ENCODE results near the gene USP8.
"Not testable (repeated sequence)": the region's sequence is repeated elsewhere in the genome, so short reads cannot be mapped to it uniquely, and the experiment has no call there.

The USP8 gene

DNA sequence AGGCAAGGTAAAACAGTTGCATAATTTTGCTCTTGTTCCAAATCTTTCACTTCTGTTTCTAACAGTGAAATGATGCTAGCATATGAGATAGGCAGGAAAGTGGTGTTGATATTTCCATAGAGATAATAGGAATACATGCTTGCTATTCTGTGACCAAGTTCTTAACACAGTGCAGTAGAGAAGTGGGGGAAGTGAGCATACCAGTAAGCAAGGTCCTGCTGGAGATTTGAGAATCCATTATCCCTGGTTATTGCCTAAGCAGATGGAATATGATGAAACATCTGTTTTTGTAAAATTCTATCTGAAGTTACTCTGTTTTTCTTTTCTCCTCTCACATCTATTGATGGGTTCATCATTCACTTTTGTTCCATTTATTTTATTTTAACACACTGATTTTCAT, 28.7 kb downstream of the USP8 start:
- no peak for DNase-seq

DNA sequence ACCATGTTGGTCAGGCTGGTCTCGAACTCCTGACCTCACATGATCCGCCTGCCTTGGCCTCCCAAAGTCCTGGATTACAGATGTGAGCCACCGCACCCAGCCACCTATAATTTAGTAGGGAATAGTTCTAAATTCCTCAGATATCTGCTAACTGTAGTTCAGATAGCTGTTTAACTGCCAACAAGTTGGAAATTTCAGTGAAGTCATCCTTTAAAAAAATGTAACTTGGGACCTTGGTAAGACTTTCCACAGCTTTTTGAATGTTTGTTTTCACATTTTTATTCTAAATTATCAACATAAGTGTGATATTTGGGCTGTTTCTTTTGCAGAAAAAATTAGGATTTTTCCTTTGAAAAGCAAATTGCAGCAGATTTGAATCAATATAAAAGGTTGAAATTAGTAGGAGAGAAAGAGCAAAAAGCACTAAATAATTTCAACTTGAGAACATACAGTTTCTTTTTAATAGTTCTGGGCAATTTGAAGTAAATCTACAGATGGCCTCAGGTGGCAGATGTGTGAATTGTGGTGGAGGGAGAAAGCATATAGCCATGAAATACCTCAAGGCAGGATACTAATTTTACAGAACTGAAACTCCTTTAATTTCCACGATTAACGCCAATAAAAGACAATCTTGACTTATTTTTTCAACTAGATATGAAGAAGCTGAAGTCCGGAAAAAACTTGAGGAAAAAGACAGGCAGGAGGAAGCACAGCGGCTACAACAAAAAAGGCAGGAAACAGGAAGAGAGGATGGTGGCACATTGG, 34.3 kb downstream of the USP8 start:
- no peak for DNase-seq

DNA sequence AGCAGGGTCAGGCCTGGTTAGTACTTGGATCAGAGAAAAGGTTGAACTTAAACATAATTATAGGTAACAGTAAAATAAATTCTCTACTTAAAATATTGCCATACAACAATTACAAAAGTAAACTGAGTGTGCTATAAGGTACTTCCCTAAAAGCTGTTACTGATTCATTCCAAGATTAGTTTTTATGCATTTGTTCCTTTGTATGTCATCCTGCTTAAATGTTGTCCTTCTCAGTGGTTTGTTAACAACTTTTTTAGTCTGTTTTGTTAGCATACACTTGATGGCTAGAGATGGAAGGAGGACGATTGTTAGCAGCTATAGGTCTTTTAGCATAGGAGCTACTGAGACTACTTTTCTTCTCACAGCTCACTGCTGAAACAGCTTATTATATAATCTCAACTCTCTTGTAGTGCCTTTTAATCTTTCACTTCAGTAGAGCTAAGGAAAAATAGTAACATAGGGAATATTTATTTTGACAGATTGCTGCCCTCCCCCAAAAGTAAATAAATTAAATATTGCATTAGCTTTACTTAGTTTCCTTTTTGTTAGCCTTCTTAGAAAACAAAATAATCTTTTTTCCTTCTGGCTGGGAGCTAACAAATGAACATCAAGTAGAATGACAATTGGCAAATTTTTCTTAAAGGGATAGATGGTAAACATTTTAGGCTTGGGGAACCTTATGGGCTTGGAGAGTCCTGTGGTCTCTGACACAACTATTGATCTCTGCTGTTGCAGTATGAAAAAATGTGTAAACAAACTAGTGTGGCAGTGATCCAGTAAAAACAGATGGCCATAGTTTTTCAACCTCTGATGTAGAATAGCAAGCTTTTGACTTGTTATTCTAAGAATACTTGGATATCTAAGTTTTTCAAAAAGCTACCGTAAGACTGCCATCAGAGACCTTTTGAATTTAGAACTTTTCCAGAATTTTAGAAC, 39.5 kb downstream of the USP8 start:
- DNase-seq, result no peak

DNA sequence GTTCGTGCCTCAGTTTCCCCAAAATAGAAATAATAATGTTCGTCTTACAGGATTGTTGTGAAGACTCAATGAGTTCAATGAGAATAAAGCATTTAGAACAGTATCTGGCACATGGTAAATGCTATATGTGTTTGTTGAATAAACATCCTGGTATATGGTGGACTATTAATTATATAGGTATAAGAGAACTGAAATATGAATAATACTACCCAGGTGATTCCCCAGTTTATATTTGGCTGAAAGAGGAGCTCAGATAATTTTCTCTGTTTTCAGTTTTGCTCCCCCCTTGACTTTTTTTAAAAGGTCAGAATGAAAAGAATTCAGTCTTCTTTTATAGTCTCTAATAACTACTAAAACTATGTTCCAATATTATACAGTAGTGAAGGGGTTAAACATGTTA, 46.9 kb downstream of the USP8 start:
- no peak for DNase-seq

DNA sequence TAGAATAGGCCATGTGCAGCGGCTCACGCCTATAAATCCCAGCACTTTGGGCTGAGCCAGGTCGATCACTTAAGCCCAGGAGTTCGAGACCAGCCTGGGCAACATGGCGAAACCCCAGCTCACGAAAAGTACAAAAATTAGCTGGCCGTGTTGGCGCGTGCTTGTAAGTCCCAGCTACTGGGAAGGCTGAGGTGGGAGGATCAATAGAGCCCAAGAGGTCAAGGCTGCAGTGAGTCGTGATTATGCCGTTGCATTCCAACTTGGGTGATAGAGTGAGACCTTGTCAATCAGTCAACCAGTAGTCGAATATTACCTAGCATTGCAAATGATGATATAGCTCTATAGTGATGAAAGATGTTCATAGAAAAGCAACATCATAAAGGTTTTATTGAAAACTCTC, 51.9 kb downstream of the USP8 start:
- DNase-seq, result no peak

DNA sequence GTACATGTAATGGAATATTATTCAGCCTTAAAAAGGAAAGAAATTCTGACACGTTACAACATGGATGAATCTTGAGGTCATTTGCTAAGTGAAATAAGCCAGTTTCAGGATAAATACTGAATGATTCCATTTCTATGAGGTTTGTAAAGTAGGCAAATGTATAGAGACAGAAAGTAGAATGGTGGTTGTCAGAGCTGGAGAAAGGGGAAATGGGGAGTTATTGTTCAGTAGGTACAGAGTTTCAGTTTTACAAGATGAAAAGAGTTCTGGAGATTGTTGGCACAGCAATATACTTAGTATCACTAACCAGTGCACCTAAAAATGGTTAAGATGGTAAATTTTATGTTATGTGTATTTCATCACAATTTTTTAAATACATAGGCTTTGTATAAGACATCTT, 60.6 kb downstream of the USP8 start:
- DNase-seq, result no peak

DNA sequence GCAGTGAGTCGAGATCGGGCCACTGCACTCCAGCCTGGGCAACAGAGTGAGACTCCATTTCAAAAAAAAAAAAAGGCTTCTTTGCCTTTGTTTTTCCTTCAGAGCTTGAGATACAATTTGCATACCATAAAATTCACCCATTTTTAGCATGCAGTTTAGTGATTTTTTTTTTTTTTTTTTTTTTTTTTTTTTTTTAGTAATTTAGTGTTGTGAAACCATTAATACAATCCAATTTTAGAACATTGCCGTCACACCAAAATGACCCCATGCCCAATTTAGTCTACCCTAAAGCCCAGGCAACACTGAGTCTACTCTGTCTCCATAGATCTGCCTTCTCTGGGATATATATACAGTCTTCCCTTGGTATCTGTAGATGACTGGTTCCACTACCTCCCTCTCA, 61.2 kb downstream of the USP8 start:
- DNase-seq, result no peak

DNA sequence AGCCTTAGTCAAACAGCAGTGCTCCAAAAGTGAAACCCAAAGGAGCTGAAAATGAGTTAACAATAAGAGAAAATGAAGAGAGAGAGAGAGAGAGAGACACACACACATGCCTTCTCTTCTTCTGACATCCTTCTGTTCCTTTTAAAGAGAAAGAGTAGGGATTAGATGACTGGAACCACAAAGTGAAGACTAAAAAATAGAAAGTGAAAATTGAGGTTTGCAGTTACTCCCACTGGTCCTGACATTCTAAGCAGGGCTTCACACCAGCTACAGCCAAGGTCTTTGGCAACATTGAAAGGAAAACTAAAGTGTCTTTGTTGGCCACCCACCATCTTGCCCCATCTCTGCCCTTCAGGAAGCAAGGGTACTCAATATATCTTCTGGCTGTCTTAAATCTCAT, 63.1 kb downstream of the USP8 start:
- peak in 2 of 3 donors; percentile 1 to 21 for DNase-seq

DNA sequence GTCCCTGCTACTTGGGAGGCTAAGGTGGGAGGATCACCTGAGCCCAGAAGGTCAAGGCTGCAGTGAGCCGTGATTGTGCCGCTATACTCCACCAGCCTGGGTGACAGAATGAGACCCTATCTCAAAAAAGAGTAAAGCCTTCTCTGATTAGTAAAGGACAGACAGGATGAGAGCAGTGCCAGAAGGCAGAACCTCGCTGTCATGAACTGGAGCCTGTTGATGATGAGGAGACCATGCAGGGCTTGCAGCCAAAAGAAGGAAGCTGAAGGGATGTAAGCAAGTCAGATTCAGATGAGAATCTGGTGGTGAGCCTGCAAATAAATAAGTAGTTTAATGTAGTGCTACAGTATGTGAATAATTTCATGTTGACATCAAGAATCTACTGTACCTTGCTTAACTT, 69.4 kb downstream of the USP8 start:
- no peak for DNase-seq

DNA sequence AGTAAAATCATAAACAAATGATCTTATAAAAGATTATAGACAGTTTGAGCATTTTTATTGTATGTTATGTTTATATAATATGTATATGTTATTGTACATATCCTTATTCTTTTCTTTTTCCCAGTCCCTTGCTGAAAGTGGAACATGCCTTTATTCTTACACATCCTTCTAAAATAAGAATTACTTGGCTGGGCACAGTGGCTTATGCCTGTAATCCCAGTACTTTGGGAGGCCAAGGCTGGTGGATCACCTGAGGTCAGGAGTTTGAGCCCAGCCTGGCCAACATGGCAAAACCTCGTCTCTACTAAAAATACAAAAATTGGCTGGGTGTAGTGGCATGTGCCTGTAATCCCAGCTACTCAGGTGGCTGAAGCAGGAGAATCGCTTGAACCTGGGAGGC, 70.3 kb downstream of the USP8 start:
- DNase-seq, result not testable (repeated sequence)

DNA sequence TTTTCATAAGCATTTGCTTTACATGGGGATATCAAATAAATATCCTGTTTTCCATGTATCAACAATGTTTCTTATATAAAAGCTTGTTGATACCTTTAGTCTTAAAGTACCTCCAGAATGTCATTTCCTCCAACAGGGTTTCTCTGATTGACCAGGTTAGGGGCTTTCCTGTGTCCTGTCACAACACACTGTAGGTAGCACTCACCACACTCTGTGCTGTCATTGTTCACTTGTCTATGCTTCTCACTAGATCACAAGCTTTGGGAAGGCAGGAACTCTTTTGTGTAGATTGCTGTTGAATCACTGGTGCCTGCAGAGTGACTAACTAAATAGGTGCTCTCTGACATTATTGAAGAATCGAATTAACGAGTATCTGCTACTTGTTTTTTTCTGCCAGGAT, 72.5 kb downstream of the USP8 start:
- no peak for DNase-seq

DNA sequence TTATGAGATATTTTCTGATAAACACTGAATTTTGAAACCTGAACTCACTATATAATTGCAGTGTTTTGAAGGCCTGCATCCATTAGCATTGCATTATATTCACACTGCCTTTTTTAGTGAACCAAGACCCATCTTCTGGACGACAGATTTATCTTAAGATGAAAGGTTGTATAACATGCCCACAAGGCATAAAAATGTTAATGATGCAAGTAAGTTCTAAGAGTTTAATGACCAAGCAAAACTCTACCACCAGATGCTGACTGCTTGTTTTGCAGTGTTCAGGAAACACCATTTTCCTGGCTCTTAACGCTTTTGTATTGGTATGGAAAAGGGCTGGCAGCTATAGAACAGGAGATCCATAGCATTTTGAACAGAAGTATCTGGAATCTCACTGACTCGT, 76.1 kb downstream of the USP8 start:
- DNase-seq, result no peak

DNA sequence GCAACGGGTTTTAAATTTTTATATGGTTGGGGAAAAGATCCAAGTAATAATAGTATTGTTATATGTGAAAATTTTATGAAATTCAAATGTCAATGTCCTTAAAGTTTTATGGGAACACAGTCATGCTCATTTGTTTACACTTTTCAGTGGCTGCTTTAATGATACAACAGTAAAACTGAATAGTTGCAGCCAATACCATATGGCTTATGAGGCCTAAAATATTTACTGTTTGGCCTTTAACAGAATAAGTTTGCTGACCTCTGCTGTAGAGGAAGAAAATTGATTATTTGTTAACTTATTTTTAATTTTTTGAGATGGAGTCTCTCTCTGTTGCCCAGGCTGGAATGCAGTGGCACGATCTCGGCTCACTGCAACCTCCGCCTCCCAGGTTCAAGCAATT, 77.6 kb downstream of the USP8 start:
- no peak for DNase-seq

DNA sequence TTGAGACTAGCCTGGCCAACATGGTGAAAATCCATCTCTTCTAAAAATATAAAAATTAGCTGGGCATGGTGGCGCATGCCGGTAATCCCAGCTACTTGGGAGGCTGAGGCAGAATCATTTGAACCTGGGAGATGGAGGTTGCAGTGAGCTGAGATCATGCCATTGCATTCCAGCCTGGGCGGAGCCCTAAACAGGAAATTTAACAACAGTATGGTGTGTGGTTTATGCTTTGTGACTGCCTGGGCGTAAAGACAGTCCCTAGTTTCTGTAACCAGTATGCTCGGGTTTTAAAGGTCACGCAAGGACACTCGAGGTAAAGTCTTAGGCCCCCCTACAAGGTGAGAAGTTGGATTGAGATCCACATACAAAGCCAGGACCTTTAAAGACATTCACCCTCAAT, 78.9 kb downstream of the USP8 start:
- DNase-seq, result no peak

DNA sequence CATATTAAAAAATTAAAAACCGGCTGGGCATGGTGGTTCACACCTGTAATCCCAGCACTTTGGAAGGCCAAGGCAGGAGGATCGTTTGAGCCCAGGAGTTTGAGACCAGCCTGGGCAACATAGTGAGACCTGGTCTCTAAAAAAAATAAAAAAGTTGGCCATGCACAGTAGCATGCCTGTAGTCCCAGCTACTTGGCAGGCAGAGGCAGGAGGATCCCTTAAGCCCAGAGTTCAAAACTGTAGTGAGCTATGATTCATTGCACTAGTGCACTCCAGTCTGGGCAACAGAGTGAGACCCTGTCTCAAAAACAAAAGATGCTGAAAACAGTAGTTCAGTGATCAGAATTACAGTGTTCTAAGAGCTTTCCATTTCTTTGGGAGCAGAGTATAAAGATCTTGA, 81.5 kb downstream of the USP8 start:
- DNase-seq, result not testable (repeated sequence)

DNA sequence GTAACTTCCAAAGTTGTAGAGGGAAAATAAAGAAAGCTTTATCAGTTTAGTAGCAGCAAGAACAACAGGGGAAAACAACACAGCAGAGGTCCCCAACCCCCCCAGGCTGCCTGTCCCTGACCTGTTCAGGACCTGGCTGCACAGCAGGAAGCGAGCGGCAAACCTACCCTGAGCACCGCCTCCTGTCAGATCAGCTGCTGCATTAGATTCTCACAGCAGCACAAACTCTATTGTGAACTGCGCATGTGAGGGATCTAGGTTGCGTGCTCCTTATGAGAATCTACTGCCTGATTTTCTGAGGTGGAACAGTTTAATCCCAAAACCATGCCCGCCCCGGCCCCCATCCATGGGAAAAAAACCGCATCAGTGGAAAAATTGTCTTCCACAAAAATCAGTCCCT, 81.9 kb downstream of the USP8 start:
- no peak for DNase-seq

DNA sequence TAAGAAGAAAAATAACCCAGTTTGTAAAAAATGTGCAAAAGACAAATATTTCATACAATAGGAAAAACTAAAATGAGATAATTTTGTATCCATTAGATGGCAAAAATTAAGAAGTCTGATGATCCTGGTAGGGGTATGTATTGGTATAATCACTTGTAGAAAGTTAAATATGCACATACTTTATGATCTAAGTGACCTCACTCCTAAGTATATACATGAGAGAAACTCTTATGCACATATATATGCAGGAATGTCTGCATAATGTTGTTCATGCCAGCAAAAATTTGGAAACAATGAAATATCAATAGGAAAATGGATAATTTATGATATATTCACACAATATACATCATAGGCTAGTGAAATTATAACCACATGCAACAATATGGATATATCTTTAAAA, 88.8 kb downstream of the USP8 start:
- no peak for DNase-seq

DNA sequence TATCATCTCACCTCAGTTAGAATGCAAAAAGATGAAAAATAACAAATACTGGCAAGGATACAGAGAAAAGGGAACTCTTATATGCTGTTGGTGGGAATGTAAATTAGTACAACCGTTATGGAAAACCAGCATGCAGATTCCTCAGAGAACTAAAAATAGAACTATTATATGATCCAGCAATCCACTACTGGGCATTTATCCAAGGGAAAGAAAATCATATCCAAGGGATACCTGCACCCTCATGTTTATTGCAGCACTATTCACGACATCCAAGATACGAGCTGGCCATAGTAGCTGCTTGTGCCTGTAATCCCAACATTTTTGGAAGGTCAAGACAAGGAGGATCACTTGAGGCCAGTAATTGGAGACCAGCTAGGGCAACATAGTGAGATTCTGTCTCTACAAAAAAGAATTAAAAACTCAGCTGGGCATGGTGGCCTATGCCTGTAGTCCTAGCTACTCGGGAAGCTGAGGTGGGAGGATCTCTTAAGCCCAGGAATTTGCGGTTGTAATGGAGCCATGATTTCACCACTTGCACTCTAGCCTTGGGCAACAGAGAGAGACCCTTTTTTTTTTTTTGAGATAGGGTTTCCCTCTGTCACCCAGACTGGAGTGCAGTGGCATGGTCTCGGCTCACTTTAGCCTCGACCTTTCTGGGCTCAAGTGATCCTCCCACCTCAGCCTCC, 95.7 kb downstream of the USP8 start:
- DNase-seq, result no peak

DNA sequence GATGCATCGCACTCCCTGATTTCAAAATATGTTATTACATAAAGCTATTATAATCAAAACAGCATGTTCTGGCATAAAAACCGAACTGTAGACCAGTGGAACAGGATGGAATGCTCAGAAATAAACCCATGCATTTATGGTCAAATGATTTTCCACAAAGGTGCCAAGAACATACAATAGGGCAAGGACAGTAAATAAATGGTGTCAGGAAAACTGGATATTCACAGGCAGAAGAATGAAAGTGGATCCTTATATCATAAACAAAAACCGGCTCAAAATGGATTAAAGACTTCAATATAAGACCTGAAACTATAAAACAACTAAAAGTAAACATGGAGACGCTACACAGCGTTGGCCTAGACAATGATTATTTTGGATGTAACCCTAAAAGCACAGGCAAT, 99.6 kb downstream of the USP8 start:
- DNase-seq, result no peak

DNA sequence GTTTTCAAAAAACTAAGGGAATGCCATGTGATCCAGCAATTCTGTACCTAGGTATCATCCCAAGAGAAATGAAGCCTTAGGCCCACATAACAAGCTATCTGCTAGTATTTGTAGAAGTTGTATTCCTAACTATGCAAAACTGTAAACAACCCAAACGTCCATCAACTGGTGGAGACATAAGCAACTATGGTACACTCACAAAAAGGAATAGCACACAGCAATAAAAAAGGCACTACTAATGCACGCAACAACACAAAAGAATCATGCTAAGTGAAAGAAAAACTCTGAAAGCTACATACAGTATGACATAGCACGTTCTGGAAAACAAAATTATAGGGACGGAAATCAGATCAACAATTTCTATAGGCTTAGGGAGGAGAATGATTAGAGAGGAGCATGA, 107.0 kb downstream of the USP8 start:
- no peak for DNase-seq

DNA sequence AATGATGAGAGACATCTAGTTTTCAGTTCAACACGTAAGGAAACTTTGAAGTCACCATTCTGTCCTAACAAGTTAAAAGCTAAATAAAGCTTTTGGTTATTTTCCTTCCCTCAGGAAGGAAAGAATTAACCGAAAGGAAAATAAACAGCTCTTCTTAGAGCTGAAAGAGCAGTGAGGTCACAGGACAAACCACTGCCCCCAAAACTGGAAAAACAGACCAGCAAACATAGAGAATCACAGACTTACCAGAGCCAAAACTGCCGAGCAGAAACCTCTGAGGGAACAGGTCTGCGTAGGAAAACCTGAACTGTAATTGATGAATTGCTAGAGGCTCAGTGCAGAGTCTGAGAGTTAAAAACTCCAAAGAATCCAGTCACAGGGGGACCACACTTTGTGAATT, 107.6 kb downstream of the USP8 start:
- no peak for DNase-seq

DNA sequence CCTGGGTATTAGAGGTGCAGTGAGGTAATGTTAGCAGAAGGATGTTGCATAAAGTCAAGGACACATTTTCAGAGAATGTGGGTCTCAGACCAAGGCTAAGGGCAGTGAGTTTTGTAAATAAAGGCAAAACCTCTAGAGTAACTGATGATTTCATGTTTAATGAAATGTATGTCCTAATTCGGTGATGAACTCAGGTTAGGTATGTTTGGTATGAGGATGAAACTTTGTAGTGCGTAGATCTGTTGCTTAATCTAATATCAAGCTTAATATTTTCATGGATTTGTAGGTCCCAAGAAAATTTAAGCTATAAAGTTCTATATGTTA, 118.6 kb downstream of the USP8 start:
- DNase-seq, result no peak

DNA sequence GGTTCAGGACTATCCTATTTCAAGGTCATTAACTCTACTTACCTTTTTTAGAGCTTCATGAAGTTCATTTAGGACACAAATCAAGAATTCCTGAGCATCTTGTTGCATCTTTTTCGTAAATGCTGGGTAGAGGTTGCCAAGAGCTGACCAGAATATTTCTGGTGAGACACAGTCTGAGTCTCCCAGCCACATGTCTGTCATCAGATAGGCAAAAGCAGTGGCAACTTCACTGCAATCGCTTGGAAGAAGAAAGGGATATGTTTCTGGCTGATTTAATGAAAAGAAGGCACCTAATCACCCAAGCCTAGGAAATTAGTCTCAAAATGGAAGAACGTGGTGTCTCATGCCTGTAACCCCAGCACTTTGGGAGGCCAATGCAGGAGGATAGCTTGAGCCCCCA, 119.4 kb downstream of the USP8 start:
- DNase-seq, result no peak

DNA sequence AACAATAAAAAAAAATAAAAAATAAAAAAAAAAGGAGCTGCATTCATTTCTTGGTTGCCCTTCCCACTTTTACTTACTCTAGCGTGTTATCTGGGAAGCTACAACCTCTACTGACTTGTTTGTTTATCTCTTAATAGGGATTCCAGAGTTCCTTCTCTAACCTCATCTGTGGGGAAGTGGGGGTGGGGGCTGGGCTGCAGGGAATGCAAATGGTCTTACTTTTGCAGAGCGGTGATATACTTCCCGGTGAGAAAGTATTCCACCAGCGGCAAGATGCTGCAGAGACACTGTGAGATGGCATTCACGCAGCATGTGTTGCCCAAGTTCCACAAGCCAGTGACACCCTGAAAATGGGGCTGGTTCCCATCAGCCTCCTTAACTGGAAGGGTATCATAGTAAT, 120.2 kb downstream of the USP8 start:
- DNase-seq, result no peak

All from suppressor macrophage treated with lipopolysaccharide for 1 hour (primary cell).